Heart left ventricle (tissue), 13 donors: Measurements from ENCODE around the gene DCPS.

Source experiments
- CTCF ChIP-seq, 12 donors: fragments of 200-600 bp; sonication (generic) in 4 of 12; IDR thresholded peaks; one replicate each; pipeline versions ENCODE4 v1.5.0 to v1.8.0; 2018 to 2022; ENCODE audit warnings: antibody characterized with exemption in 12 of 12, mild to moderate bottlenecking in 5 of 12
- POLR2A ChIP-seq, 2 donors: fragments of 450-650 bp; IDR thresholded peaks; one replicate each; pipeline ENCODE4 v1.6.1; 2017; ENCODE audit warnings: antibody characterized with exemption in 2 of 2, mild to moderate bottlenecking in 2 of 2, moderate library complexity in 2 of 2
- donor health status: ischemic (EF 13 %, LVEDD 7.1; RV severe dilation, severe dysfunction).
- donor health status: DM: no; HTN: yes; CAD: no.
- donor health status: DM: no; HTN: no; CAD: no.
- donor health status: ischemic (EF 25% LVEDD 6.9; RV normal size, moderate dysfunction).
- donor health status: ischemic (EF 25% LVEDD 5.7; RV mildly dilated, moderate dysfunction).
- donor health status: ischemic (EF 35%, LVEDD 5.7; RV mildly dilated, moderate dysfunction).
- donor health status: nonischemic (EF 11% LVEDD 7.7; RV severe dilation, severe dysfunction).
- donor health status: DM: yes; HTN: yes; CAD: no.
- donor health status: PGD.
- donor health status: ischemic (EF 29% LVEDD 5.4; RV normal size, mild dysfunction).
- donor health status: nonischemic (EF 23%, LVEDD 6.1; RV moderate dilation, normal function).

- TF ChIP-seq CTCF (IDR thresholded peaks at IDR 0.05), result no peak
- no peak for TF ChIP-seq POLR2A (IDR thresholded peaks at IDR 0.05)
Measured at GRCh38 chr11:126391286-126391954, 87.6 kb downstream of the DCPS start.
